HG03469 (cell line): ENCODE results near the gene AP1AR.

Experiments used
- ATAC-seq: cut with Tn5 transposase; IDR thresholded peaks from one replicate; pipeline ENCODE4 v1.9.1; 2021; ENCODE audit warnings: mild to moderate bottlenecking, moderate library complexity, moderate number of reproducible peaks; ENCODE audit not compliant: unreplicated experiment

The AP1AR gene

GRCh38 chr4:112219826-112220366 lies 11.7 kb upstream of the AP1AR start:
- no peak for ATAC-seq

- ATAC-seq = no peak
Observed at GRCh38 chr4:112222219-112222955, 9.2 kb upstream of the AP1AR start.

- ATAC-seq = no peak
Observed at GRCh38 chr4:112225157-112225556, 6.4 kb upstream of the AP1AR start.

- ATAC-seq = peak; percentile 79
Observed at GRCh38 chr4:112230879-112231778, 458 bp upstream of the AP1AR start.

- ATAC-seq = no peak
Observed at GRCh38 chr4:112234952-112235609, 3.5 kb downstream of the AP1AR start.

- no peak for ATAC-seq
Observed at GRCh38 chr4:112236040-112236439, 4.5 kb downstream of the AP1AR start.

- no peak for ATAC-seq
Observed at GRCh38 chr4:112238833-112239232, 7.2 kb downstream of the AP1AR start.

GRCh38 chr4:112245383-112245782 lies 13.8 kb downstream of the AP1AR start:
- ATAC-seq = no peak

GRCh38 chr4:112247021-112247420 lies 15.4 kb downstream of the AP1AR start:
- ATAC-seq = no peak

- ATAC-seq = no peak
Observed at GRCh38 chr4:112251019-112251643, 19.5 kb downstream of the AP1AR start.

GRCh38 chr4:112252234-112252633 lies 20.6 kb downstream of the AP1AR start:
- no peak for ATAC-seq

GRCh38 chr4:112253382-112254000 lies 21.9 kb downstream of the AP1AR start:
- peak; percentile 83 for ATAC-seq

- ATAC-seq = no peak
Observed at GRCh38 chr4:112257098-112257497, 25.5 kb downstream of the AP1AR start.

- no peak for ATAC-seq
Observed at GRCh38 chr4:112266823-112267222, 35.2 kb downstream of the AP1AR start.

GRCh38 chr4:112270051-112270450 lies 38.5 kb downstream of the AP1AR start:
- ATAC-seq = no peak

GRCh38 chr4:112270640-112271421 lies 39.2 kb downstream of the AP1AR start:
- no peak for ATAC-seq

- ATAC-seq = no peak
Observed at GRCh38 chr4:112272292-112272691, 40.7 kb downstream of the AP1AR start.

GRCh38 chr4:112274959-112275358 lies 43.4 kb downstream of the AP1AR start:
- no peak for ATAC-seq

GRCh38 chr4:112276113-112276512 lies 44.5 kb downstream of the AP1AR start:
- no peak for ATAC-seq

- no peak for ATAC-seq
Observed at GRCh38 chr4:112277220-112277619, 45.6 kb downstream of the AP1AR start.
